Right atrium auricular region (tissue), 2 donors: ENCODE results near the gene NR2F2. TPM values are rescaled to one million over a fixed set of nuclear protein-coding genes. Genes with fewer than 3 reads are reported as not detected.
A peak's percentile ranks its signal among the peaks of the same experiment; 100 is the strongest.

Experiments
- DNase-seq: peaks from one replicate; pipeline ENCODE4 v3.0.0-alpha.2; 2019; ENCODE audit warnings: low spot score
- H3K27ac ChIP-seq, 2 donors: fragments of 200-600 bp; sonication (generic); 1 replicate in 1 of 2; 2 replicates in 1 of 2; pipeline ENCODE4 v1.5.1; 2016 to 2019
- H3K27me3 ChIP-seq, 2 donors: fragments of 200-600 bp; sonication (generic); one replicate each; pipeline versions ENCODE4 v1.5.1 to v1.6.0; 2017 to 2019
- H3K36me3 ChIP-seq: fragments of 200-600 bp; sonication (generic); one replicate; pipeline ENCODE4 v1.5.1; 2016
- H3K4me1 ChIP-seq, 2 donors: fragments of 200-600 bp; sonication (generic); one replicate each; pipeline versions ENCODE4 v1.5.1 to v1.6.0; 2017 to 2019
- H3K4me3 ChIP-seq, 2 donors: fragments of 200-600 bp; sonication (generic); 1 replicate in 1 of 2; 2 replicates in 1 of 2; pipeline ENCODE4 v1.5.1; 2017 to 2019; ENCODE audit warnings: mild to moderate bottlenecking in 1 of 2, moderate library complexity in 1 of 2
- H3K9me3 ChIP-seq, 2 donors: fragments of 200-600 bp; sonication (generic); one replicate each; pipeline ENCODE4 v1.5.1; 2019
- CTCF ChIP-seq, 2 donors: fragments of 200-600 bp; sonication (generic); IDR thresholded peaks; one replicate each; pipeline ENCODE4 v1.5.1; 2019; ENCODE audit warnings: antibody characterized with exemption in 2 of 2
- total RNA-seq, 2 donors: library from RNA; depleted of rRNA; stranded (reverse); fragments of >200 nt; gene quantifications; one replicate each; pipeline ENCODE4 v1.1.0, GENCODE V29; 2016

NR2F2 gene
- total RNA-seq = 10 to 100 TPM; 25.0 to 26.7 TPM

- peak within 1 kb of the TSS; percentile 67 to 70 for H3K4me3 ChIP-seq
- no peaks in the 10 kb centered on the region for H3K9me3 ChIP-seq
- TF ChIP-seq CTCF (IDR thresholded peaks at IDR 0.05) = no peak
- DNase-seq = peak; percentile 98
- H3K27me3 ChIP-seq = no peaks in the 10 kb centered on the region
- H3K4me1 ChIP-seq = peaks cover 0 to 24% of the 10 kb centered on the region in 2 donors
- peaks cover 24% of the 10 kb centered on the region for H3K36me3 ChIP-seq
- peak within 1 kb of the TSS; percentile 95 to 97 for H3K27ac ChIP-seq
Observed at GRCh38 chr15:96330450-96331143, at the start of gene NR2F2. Gene NR2F2 (plus strand): TSS chr15:96330700. CDS start chr15:96332106, 1,406 bp downstream.

DNA sequence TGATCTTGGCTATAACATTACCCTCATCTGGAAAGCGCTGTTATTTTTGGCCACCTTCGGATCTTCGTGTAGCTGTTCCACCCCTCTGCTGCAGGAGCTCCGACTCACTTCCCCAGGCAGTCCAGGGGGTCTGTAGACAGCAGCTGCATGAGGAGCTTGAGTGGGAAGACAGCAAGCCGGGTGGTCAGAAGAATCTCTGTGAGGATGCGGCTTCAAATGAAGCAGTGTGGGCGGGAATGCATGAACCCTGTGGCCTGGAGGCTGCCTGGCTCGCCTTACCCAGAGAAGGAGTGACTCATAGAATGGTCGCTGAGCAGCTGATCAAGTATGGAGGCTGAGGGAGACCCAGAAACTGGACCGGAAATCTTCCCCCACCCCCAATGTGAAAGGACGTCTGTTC lies 45.2 kb upstream of the NR2F2 start:
- TF ChIP-seq CTCF (IDR thresholded peaks at IDR 0.05) = no peak
- H3K4me1 ChIP-seq = peaks cover 0 to 12% of the 10 kb centered on the region in 2 donors
- H3K4me3 ChIP-seq = peak overlapping the region in 1 of 2 donors; percentile 8
- H3K36me3 ChIP-seq = peaks cover 9% of the 10 kb centered on the region
- H3K9me3 ChIP-seq = no peaks in the 10 kb centered on the region
- DNase-seq = no peak
- no peaks in the 10 kb centered on the region for H3K27me3 ChIP-seq
- peak overlapping the region in 1 of 2 donors; percentile 52 for H3K27ac ChIP-seq

DNA sequence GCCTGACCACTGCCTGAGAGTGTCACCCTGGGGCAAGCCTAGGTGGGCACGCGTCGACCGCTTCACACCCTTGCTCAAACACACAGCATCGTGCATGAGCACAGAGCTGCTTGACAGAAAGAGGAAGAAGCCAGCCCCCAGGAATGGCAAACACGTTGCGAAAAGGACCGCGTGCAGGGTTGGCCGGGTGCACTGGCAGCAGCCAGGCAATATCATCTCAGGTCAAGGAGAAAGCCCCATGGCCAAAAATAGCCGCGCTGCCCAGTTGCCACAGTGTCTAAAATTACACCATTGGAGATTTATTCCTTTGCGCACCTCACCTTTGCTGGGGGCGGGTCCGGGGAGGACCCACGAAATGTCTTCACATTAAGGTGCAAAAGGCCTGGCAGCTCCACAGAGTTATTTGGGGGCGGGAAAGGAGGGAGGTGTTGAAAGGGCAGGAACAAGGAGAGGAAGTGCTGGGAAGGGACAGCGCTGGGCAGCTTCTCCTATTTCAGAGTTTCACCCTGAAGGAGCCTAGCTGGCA lies 44.7 kb upstream of the NR2F2 start:
- no peaks in the 10 kb centered on the region for H3K9me3 ChIP-seq
- H3K27ac ChIP-seq = peak overlapping the region in 1 of 2 donors; percentile 52
- H3K4me1 ChIP-seq = peaks cover 0 to 12% of the 10 kb centered on the region in 2 donors
- no peak for DNase-seq
- H3K36me3 ChIP-seq = peaks cover 9% of the 10 kb centered on the region
- TF ChIP-seq CTCF (IDR thresholded peaks at IDR 0.05) = no peak
- no peak overlapping the region for H3K4me3 ChIP-seq
- no peaks in the 10 kb centered on the region for H3K27me3 ChIP-seq

DNA sequence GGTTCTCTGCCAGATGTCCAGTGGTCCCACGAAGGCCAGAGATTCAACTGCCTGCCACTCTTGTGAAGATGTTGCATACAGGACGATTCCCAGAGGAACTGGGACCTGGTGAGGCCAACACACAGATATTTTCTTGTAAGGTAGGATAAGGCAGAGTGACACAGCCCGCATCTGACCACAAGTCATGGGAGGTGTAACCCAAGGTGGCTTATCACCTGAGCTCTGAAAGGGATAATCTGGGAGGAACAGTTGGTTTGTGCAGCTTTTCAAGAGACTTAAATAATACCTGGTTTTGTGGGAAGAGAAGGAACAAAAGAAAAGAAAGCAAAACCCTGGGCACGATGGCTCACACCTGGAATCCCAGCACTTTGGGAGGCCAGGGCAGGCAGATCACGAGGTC lies 39.8 kb upstream of the NR2F2 start:
- Histone ChIP-seq H3K4me3 (no peak overlapping the region), H3K27me3 (no peaks in the 10 kb centered on the region), H3K36me3 (no peaks in the 10 kb centered on the region), H3K9me3 (no peaks in the 10 kb centered on the region), H3K4me1 (peaks cover 0 to 4% of the 10 kb centered on the region in 2 donors), H3K27ac (no peak overlapping the region)
- no peak for DNase-seq
- no peak for TF ChIP-seq CTCF (IDR thresholded peaks at IDR 0.05)

GRCh38 chr15:96292635-96293034 lies 37.9 kb upstream of the NR2F2 start:
- DNase-seq = no peak
- Histone ChIP-seq H3K4me3 (no peak overlapping the region), H3K9me3 (peaks cover 0 to 2% of the 10 kb centered on the region in 2 donors), H3K4me1 (no peaks in the 10 kb centered on the region), H3K36me3 (no peaks in the 10 kb centered on the region), H3K27me3 (no peaks in the 10 kb centered on the region), H3K27ac (no peak overlapping the region)
- no peak for TF ChIP-seq CTCF (IDR thresholded peaks at IDR 0.05)
